GM21529 (cell line): ENCODE data around the gene UFSP2.

Source experiments
- ATAC-seq: cut with Tn5 transposase; IDR thresholded peaks from one replicate; pipeline ENCODE4 v1.9.1; 2021; ENCODE audit not compliant: unreplicated experiment

The UFSP2 gene, protein sequence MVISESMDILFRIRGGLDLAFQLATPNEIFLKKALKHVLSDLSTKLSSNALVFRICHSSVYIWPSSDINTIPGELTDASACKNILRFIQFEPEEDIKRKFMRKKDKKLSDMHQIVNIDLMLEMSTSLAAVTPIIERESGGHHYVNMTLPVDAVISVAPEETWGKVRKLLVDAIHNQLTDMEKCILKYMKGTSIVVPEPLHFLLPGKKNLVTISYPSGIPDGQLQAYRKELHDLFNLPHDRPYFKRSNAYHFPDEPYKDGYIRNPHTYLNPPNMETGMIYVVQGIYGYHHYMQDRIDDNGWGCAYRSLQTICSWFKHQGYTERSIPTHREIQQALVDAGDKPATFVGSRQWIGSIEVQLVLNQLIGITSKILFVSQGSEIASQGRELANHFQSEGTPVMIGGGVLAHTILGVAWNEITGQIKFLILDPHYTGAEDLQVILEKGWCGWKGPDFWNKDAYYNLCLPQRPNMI

DNA sequence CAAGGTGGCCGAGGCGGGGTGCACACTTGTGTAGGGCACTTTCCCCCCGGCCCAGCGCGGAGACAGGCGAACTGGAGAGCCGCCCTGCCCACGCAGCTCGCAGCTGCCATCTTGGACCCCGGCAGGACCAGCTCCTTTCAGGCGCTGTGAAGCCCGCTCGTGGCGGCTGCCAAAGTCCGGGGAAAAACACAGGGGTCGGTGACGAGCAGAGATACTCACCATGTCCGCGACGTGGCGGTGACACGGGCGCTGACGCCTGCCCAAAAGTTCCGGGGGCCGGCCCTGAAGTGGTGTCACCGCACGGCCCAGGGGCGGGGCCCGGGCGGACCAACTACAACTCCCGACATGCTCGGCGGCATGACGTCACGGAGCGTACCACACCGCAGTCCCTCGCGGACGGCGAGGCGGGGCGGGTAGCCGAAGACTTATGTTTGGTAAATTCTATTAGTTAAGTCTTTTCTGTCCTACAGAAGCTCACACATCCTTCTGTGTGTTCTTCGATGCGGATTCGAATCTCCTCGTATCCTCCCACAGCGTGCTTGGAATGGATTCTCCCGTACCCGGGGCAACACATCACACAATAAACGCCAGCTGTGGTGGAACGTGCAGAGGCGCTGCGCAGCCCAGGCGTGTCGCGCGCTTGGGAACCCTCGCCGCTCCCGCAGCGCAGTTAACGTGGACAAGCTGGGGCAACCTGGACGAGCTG, at the start of gene UFSP2:
Gene UFSP2 (minus strand): TSS at position 318 of the 706 bp plus-strand sequence. CDS start 96 bp downstream, at position 222.
- peak; percentile 93 for ATAC-seq

DNA sequence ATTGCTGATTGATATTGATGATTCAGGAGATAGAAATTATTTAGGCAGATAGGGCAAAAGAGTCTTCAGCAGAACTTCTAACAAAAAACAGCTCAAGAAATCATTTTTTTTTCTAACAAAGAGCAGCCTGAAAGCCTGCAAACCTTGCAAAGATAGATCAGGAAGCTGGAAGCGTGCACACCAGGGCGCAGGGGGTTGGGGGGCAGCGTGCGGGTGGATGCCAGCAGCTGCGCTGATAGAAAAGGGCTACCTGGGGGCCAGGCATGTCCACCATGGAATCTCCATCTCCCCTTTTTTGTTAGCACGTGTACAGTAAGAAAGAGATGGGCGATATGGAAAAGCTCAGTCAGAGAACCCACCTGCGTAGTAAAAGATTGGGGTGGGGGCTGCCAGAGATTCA, 47.5 kb upstream of the UFSP2 start:
- no peak for ATAC-seq

DNA sequence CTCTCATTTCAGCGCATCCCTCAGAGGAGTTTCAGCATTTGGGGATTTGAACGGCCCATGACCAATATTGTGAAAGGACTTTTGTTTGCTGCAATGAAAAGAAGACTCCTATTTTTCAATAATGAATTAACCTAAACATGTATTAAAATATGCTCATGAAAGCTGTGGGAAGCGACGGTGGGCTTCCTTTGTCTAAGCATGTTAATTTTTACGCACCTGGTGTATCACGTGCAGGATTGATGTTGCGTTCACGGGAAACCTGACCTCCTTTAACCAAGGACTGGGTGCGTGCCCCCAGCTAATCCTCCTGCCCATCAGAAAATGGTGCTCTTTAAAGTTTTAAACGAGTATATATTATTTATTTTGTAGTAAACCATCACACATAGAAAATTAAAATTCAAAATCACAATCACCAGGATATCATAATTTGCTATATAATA, 46.4 kb upstream of the UFSP2 start:
- ATAC-seq: no peak

DNA sequence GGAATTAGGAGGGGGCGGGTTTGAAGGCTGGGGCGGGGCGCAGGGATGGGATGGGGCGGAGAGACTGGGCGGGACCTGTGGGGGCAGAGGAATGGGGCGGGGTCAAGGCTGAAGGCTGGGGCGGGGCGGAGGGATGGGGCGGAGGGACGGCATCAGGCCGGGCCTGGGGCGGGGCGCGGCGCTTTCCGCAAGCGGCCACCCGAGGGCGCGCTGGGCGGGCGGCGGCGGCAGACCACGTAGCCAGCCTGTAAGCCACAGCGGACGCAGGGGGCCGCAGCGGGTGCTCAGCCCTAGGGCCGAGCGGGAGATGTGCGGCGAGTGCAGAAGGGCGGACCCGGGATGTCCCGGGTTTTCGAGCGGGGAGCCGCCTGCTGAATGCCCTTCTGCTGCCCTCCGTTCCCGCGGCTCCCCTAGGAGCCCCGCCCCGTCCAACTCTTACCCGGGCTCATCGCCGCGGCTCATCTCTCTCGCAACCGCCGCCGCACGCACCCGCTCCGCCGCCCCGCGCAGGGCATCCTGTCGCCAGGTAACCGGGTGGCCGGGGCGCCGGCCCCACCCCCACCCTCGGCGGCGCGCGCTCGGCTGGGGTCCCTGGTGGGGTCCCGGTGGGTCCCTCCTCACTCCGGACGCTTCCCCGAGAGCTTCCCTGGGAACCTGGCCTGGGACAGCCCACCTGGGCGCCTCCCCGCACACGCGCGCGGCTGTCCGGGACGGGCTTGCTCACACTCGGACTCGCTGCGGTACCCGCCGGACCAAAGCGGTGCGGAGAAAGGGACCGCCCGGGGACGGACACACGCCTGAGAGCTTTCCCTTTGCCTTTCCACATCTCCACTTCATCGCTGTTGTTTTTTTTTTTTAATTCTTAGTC, 45.7 kb upstream of the UFSP2 start, which contains the start of gene CCDC110:
Gene CCDC110 (minus strand): TSS at position 499 of the 868 bp plus-strand sequence. CDS start 50 bp downstream, at position 449.
- ATAC-seq: peak; percentile 91

DNA sequence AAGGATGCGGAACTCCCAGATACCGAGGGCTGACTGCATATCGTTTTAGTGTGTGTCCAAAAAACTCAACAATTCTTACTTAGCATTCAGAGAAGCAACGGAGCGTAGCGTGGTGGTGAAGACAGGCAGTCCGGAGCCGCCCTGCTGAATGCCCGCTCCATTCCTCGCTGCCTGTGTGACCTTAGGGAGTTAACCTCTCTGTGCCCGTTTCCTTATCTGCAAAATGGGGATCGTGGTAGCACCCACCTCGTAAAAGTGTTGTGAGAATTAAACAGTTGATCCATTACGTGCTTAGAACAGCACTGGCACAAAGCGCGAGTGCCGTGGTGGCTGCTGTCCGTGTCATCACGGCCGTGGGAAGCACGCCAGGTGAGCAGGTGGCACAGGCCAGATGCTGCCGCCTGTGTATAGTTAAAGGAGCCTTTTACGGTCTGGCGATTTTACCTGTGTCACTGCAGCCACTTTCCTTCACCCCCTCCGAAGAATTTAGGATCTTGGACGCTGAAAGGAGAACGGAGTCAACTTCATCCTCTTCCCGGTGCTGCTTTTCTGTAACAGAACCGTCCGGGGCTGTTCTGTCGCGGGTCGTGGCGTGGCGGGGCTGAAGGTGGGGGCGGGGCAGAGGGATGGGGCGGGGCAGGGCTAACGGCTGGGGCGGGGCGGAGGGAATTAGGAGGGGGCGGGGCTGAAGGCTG, 44.9 kb upstream of the UFSP2 start:
- ATAC-seq: no peak

DNA sequence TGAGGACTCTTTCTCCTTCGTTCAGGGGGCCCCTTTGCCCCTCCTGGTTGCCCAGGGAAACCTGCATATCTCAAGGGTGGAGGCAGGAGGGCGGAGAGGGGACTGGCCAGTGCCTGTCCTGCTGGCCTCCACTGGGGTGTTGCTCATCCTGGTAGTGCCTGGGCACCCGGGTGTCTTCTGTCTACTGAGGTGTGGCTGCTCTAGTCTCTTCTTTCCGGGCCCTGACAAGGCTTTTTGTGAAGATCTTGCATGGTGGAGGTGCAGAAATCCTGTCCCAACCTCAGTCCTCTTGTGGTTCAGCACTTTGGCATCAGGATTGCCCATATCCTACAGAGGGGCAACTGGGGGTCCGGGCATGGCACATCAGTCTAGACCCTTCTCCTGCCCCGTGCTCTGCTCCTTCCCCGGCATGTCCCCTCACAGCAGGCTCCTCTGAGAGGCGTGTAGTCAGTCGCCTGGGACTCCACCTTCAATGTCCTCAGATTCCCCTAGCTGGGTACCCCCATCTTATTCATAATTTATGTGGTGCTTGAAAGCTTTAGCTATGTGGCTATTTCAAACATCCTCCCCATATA, 43.9 kb upstream of the UFSP2 start:
- ATAC-seq: no peak

DNA sequence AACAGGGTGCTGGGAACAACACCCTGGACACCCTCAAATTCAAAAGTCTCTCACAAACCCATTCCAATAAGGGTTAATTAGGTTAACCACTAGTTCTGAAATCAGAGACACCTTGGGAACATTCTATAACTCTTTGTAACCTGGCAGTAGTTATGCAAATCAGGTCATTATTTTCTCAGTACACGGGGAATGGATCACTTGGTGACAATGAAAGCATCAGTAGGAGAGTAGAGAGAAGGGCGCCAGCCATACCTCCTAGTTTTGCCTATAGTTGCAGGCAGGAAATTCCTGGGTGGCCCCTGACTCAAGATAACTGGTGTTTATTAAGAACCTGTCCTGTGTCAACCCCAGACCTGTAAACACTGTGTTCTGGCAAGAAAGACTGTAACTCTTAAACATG, 43.2 kb upstream of the UFSP2 start:
- no peak for ATAC-seq

DNA sequence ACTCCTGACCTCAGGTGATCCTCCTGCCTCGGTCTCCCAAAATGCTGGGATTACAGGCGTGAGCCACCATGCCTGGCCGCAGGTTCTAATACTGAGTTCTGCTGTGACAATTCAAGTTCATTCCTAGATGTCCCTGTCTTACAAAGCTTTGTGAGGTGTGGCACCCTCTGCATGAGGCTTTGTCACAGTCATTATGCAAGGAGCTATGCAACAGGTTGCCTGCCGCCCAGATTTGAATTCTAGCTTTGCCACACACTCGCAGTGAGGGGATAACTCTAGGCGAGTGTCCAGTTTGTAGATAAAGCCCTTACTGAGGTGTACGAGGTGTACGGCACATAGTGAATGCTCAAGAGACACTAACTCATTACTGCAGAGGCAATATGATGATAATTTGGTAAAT, 42.2 kb upstream of the UFSP2 start:
- ATAC-seq: no peak

DNA sequence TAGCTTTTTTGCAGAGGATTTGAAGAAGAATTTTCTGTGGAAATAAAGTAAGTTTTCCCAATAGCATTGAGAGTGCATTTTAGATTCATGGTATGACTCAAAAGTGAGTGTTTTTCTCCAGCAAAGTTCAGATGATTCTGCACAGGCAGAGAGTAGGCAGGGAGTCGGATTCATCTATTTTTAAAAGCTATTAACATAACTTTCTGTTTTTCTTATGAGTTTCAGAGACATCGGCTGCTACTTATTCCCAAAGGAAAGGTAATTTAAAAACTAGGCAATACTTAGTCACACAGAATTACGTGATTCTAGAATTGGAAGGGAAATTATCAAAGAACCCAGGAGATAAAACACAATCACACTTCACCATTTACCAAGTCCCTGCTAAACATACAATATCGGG, 41.3 kb upstream of the UFSP2 start:
- ATAC-seq: no peak

DNA sequence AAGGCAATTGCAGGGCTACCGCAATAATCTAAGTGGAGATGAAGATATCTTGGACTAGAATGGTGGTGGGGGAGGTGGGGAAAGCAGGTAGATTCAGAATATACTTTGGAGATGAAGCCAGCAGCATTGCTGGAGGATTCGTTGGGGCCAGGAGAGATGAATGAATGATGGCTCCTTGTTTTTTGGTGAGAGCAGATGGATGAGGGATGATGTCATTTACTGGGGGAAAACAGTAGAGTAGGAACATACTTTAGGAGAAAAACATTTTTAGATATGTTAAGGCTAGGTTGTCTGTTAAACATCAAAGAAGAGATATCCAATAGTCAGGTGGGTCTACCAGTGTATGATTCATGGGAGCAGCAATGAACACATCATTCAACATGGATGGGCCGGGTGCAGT, 39.9 kb upstream of the UFSP2 start:
- ATAC-seq: no peak

DNA sequence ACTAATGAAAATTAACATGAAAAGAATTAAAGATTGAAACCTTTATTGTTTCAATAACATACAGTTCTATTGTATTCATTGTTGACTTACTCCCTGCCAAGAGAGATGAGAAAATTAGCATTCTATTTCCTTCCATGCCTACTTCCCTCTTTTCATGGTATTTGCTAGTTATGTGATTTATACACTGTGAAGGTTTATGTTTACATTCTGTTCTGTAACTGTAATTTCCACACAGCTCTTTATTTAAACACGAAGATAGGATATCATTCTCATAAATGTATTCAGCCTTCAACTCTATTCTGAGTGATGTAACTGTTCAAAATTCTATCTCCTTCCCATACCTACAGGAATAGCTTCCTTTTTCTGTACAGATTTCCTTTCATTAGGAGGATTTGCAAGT, 39.1 kb upstream of the UFSP2 start:
- no peak for ATAC-seq

DNA sequence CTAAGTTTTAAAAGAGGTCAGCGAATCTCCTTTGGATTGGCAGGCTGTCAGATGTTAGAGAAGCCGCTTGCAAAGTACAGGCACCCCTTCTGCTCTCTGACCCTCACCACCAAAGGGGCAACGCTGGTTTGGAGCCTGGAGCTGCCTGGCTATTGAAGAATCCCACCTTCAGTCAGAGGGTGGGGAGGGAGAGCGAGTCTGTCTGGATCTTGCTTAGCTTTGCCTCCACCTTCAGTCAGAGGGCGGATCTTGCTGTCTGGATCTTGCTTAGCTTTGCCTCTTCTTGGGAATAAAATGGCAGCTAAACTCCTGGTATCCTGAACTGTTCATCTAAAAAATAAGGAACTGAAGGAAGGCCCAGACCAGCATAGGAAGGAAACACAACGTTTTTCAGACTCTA, 38.4 kb upstream of the UFSP2 start:
- no peak for ATAC-seq

DNA sequence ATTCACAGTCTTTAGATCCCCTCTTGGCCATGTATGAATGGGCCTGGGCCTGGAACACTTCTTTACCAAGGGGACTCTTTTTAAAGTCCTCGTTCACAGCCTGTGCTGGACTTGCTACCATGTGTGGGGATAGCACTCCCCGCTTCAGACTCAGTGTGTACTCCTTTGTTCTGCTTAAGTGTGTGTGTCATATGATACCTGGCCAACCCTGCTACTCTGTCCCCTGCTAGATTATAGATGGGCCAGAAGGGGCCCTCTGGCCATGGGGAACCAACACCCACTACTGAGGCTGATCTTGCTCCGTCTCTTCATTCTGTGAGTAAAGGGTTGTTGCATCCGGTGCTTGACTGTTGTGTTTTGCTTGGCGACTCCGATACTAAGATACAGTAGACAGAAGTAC, 37.8 kb upstream of the UFSP2 start:
- ATAC-seq: no peak

DNA sequence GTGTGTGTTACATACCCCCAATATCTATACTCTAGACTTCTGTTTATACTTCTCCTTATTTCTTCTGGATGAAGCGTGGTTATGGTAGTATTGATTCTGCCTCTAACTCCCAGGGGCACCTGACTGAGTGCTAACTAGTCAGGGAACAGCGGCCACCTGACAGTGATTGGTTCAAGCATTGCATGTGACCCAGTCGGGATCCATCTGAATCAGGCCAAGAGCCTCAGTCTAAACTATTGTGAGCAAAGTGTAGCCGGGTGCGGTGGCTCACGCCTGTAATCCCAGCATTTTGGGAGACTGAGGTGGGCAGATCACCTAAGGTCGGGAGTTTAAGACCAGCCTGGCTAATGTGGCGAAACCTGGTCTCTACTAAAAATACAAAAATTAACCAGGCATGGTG, 35.8 kb upstream of the UFSP2 start:
- no peak for ATAC-seq

DNA sequence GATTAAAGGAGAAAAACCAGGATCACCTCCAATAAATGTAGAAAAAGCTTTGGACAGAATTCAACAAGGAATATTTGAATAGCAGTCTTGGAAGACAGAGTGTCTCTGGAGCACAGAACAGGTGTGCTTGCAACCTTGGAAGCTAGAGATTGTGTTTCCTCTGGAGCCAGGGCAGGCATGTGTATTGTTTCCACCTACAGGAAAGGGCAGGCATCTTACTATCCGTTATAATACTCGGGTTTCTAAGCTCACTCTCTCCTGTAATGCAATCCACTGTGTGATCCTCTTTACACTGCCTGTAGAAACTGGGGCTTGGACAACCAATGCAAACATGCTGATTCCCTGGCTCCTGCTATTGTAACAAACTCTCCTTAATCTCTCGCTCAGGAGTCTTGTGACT, 31.4 kb upstream of the UFSP2 start:
- no peak for ATAC-seq

DNA sequence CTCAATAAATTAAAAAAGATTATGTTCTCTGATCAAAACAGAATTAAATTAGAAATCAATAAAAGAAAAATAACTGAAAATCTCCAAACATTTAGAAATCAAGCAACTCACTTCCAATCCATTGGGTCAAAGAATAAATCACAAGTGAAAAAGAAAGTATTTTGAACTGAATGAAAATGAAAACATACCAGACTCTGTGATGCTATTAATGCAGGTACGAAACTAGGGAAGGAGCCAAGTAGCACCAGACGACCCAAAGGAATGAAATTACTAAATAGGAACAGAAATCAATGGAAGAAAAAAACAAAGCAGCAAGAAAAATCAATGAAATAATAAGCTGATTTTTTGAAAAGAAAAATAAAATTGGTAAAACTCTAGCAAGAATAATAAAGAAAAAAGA, 30.4 kb upstream of the UFSP2 start:
- ATAC-seq: no peak

DNA sequence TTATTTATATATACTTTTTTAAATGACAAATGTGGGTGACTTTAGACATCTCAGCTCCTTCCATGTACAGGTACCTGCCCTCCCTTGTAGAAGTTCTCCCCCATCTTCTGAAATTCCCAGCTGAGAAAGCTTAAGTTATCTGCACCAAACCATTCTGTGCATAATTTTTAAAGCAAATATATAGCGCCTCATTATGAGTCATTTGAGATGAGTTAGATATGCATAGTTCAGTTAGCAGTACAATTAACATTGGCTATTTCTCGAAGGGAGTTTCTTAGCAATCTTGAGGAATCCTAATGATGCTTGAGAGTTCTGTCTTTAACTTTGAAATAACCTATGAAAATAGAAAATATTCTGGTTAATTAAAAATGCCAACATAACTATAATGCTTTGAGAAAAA, 19.4 kb upstream of the UFSP2 start:
- no peak for ATAC-seq

DNA sequence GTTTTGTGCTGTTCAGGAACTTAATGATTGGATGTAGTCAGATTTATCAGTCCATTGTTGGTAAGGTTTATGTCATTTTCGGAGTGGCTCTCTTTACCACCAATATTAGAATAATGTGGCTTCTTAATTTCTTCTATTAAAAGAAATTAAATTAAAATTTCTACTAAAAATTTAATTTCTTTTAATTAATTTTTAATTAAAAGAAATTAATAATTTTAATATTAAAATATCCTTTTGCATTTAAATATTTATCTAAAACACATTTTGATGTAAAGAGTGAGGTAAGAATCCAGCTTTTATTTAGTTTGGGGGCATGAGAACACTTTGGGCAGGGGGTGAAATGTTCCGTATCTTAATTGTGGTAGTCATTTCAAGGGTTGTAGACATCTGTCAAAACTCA, 15.7 kb upstream of the UFSP2 start:
- no peak for ATAC-seq

DNA sequence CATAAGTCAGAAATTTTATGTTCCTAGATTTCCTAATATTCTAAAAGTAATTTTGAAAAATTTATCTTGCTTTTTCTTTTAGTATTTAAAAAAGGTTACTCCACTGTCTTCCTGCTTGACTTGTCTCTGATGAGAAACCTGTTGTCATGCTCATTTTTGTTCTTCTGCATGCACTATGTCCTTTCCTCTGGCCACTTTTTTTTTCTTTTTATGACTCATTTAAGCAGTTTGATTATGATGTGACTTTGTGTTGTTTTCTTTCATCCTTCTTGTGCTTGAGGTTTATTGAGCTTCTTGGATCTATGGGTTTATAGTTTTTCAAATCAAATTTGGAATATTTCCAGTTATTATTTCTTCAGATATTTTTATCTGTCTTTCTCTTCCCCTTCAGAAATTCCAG, 12.0 kb upstream of the UFSP2 start:
- ATAC-seq: no peak

DNA sequence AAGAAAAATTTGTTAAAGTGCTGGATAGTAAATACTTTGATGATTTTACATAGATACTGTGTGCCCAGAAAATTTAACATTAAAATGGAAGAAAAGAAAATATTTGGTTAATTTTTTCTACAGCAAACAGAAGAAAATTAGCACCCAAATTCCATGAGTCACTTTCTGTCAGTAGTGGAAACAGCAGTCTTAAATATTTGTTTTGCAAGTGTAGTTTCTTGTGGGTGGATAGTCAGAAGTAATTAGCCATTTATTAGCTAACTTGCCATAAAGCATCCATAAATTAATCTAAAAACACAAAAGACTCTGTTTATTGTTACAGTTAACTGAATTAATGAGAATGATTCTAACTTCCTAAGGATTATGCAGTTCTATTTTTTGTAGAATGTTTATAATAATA, 9.7 kb upstream of the UFSP2 start:
- no peak for ATAC-seq
